Gastroesophageal sphincter (tissue), 4 donors: ENCODE data around the gene NMD3. TPM values are rescaled to one million over a fixed set of nuclear protein-coding genes. Genes with fewer than 3 reads are reported as not detected.
A peak's percentile ranks its signal among the peaks of the same experiment; 100 is the strongest.

ENCODE experiments used
- ATAC-seq: fragments of 150-250 bp; one replicate; pipeline ENCODE4 v1.9.1; 2016; ENCODE audit warnings: mild to moderate bottlenecking, moderate library complexity
- H3K27ac ChIP-seq, 4 donors: fragments of 200-600 bp; sonication (generic) in 3 of 4; 1 replicate in 3 of 4; 2 replicates in 1 of 4; pipeline ENCODE4 v1.5.1; 2016 to 2019
- H3K27me3 ChIP-seq: fragments of 200-600 bp; sonication (generic); one replicate; pipeline ENCODE4 v1.5.1; 2019
- H3K36me3 ChIP-seq, 2 donors: fragments of 200-600 bp; sonication (generic); one replicate each; pipeline ENCODE4 v1.5.1; 2019; ENCODE audit warnings: control low read depth in 1 of 2
- H3K4me1 ChIP-seq, 3 donors: fragments of 200-600 bp; sonication (generic); 1 replicate in 2 of 3; 2 replicates in 1 of 3; pipeline ENCODE4 v1.5.1; 2016 to 2019; ENCODE audit warnings: control low read depth in 2 of 3
- H3K4me3 ChIP-seq, 2 donors: fragments of 200-600 bp; sonication (generic); one replicate each; pipeline ENCODE4 v1.5.1; 2019; ENCODE audit warnings: mild to moderate bottlenecking in 1 of 2, moderate library complexity in 1 of 2
- H3K9me3 ChIP-seq, 3 donors: fragments of 200-600 bp; sonication (generic); one replicate each; pipeline ENCODE4 v1.5.1; 2017 to 2019; ENCODE audit warnings: control low read depth in 2 of 3
- EP300 ChIP-seq: sonication (generic); formaldehyde crosslinking; IDR thresholded peaks from one replicate; pipeline ENCODE4 v1.6.1; 2017; ENCODE audit warnings: antibody characterized with exemption, mild to moderate bottlenecking
- POLR2A ChIP-seq, 2 donors: fragments of 450-650 bp; IDR thresholded peaks; one replicate each; pipeline ENCODE4 v1.6.1; 2017; ENCODE audit warnings: antibody characterized with exemption in 2 of 2, mild to moderate bottlenecking in 2 of 2, moderate library complexity in 1 of 2
- POLR2AphosphoS5 ChIP-seq: sonication (generic); formaldehyde crosslinking; IDR thresholded peaks from one replicate; pipeline ENCODE4 v1.6.1; 2017; ENCODE audit warnings: antibody characterized with exemption
- WGBS, 2 donors: methylation state at CpG; one replicate each; pipeline ENCODE4 v1.1.5; 2018; ENCODE audit warnings: low coverage in 1 of 2; 5-methylcytosine and 5-hydroxymethylcytosine counted together
- total RNA-seq, 4 donors: library from RNA; depleted of rRNA; stranded (reverse); fragments of >200 nt; gene quantifications; one replicate each; pipeline ENCODE4 v1.1.0, GENCODE V29; 2016
- TF ChIP-seq, protein P1 (sequence below), 4 experiments: fragments of 200-600 bp in 2 of 4; fragments of 450-650 bp in 2 of 4; sonication (generic) in 1 of 4; IDR thresholded peaks; one replicate each; pipeline ENCODE4 v1.5.1; 2017 to 2019; ENCODE audit warnings: antibody characterized with exemption in 4 of 4, mild to moderate bottlenecking in 2 of 4, moderate library complexity in 2 of 4

The NMD3 gene
- total RNA-seq, 4 donors from 2014 or later: 26.1 to 72.8 (median 51.8) TPM

DNA sequence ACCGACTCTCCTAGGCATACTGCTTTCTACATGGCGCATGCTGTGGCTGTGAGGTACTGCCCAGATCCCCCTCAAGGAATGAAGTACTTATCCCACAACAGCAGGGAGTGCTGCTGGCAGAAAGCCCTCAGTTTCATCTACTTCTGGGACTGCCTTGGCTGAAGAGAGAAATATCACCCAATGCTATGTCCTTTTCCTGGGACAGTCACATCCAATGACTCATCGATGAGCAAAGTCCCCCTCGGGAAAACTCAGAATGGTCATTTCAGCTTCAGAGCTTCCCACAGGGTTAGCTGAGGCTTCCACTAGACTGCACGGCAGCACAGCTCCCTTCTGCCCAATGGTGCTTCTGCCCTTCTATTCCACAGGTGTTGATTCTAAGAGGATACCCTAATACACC is 3.6 kb upstream of the NMD3 start:
- Histone ChIP-seq H3K27ac (no peak overlapping the region), H3K36me3 (no peaks in the 10 kb centered on the region), H3K4me1 (peaks cover 0 to 13% (median under 1%) of the 10 kb centered on the region in 3 donors), H3K9me3 (no peaks in the 10 kb centered on the region), H3K4me3 (no peak overlapping the region), H3K27me3 (no peaks in the 10 kb centered on the region)
- TF ChIP-seq, protein P1, sequence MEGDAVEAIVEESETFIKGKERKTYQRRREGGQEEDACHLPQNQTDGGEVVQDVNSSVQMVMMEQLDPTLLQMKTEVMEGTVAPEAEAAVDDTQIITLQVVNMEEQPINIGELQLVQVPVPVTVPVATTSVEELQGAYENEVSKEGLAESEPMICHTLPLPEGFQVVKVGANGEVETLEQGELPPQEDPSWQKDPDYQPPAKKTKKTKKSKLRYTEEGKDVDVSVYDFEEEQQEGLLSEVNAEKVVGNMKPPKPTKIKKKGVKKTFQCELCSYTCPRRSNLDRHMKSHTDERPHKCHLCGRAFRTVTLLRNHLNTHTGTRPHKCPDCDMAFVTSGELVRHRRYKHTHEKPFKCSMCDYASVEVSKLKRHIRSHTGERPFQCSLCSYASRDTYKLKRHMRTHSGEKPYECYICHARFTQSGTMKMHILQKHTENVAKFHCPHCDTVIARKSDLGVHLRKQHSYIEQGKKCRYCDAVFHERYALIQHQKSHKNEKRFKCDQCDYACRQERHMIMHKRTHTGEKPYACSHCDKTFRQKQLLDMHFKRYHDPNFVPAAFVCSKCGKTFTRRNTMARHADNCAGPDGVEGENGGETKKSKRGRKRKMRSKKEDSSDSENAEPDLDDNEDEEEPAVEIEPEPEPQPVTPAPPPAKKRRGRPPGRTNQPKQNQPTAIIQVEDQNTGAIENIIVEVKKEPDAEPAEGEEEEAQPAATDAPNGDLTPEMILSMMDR (IDR thresholded peaks at IDR 0.05): no peak
- TF ChIP-seq EP300: no peak
- TF ChIP-seq POLR2A (IDR thresholded peaks at IDR 0.05): no peak
- TF ChIP-seq POLR2AphosphoS5: no peak
- ATAC-seq: no peak
- 69 to 75% methylated on average over 2 to 5 of the region's 5 CpGs for WGBS, 2 donors

DNA sequence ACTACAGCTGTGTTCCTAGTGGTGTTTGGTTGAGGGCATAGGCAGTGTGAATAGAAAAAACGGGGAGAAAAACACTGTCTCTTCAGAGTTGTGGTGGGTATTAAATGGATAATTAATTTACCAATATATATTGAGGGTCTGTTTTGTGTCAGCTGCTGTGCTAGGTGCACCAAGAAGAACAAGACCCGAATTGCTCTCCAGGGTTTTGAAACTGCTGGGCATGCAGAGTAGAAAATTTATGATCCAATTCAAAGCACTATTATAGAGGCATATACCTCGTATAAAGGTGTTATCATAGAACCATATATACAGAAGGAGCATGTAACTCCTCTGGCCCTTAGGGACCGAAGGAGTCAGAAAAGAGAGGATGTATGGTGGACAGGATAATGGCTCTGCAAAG is 1.6 kb upstream of the NMD3 start:
- 77 to 88% methylated on average over 3 to 4 of the region's 4 CpGs for WGBS, 2 donors
- TF ChIP-seq, protein P1 (IDR thresholded peaks at IDR 0.05): no peak
- no peak for TF ChIP-seq EP300
- TF ChIP-seq POLR2A (IDR thresholded peaks at IDR 0.05): no peak
- no peak for TF ChIP-seq POLR2AphosphoS5
- Histone ChIP-seq H3K27ac (no peak overlapping the region), H3K4me1 (peaks cover 9 to 33% (median 17%) of the 10 kb centered on the region in 3 donors), H3K36me3 (peaks cover 0 to 3% of the 10 kb centered on the region in 2 donors), H3K4me3 (no peak overlapping the region), H3K9me3 (no peaks in the 10 kb centered on the region), H3K27me3 (no peaks in the 10 kb centered on the region)
- ATAC-seq: no peak

GRCh38 chr3:161221806-161222600 is 892 bp downstream of the NMD3 start:
- no peak for ATAC-seq
- WGBS, 2 donors: 3 to 5% methylated on average over 14 to 19 of the region's 19 CpGs
- Histone ChIP-seq H3K4me3 (peak overlapping the region; percentile 74 to 89), H3K9me3 (no peaks in the 10 kb centered on the region), H3K27me3 (no peaks in the 10 kb centered on the region), H3K27ac (peak overlapping the region; percentile 78 to 98 (median 92)), H3K36me3 (peaks cover 0 to 25% of the 10 kb centered on the region in 2 donors), H3K4me1 (peaks cover 9 to 52% (median 17%) of the 10 kb centered on the region in 3 donors)
- no peak for TF ChIP-seq EP300
- TF ChIP-seq, protein P1 (IDR thresholded peaks at IDR 0.05): no peak
- TF ChIP-seq POLR2A (IDR thresholded peaks at IDR 0.05): no peak

DNA sequence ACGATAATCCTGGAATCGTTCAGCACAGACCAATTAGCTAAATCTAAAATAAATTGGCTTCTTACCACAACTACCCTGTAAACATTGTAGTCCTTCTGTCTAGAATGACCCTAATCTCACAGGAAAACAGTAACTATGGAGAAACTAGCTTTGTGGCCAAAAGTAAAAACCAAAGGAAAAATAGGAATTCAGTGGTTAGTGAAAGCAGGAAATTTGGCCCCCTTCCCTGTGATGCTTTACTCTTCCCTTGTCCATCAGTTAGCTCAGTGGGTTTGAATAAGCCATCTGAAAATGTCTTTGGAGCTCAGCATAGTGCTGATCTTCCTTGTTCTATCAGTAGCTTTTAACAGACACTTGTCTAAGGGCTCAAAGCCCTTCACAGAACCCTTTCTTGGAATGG is 1.6 kb downstream of the NMD3 start:
- H3K27me3 ChIP-seq: no peaks in the 10 kb centered on the region
- ATAC-seq: no peak
- peak overlapping the region in 1 of 4 donors; percentile 98 for H3K27ac ChIP-seq
- WGBS, 2 donors: 32 to 83% methylated on average over 1 to 2 of the region's 2 CpGs
- H3K4me3 ChIP-seq: peak overlapping the region; percentile 74 to 89
- peaks cover 0 to 31% of the 10 kb centered on the region in 2 donors for H3K36me3 ChIP-seq
- H3K9me3 ChIP-seq: no peaks in the 10 kb centered on the region
- TF ChIP-seq POLR2AphosphoS5: no peak
- TF ChIP-seq, protein P1 (IDR thresholded peaks at IDR 0.05): no peak
- no peak for TF ChIP-seq EP300
- TF ChIP-seq POLR2A (IDR thresholded peaks at IDR 0.05): no peak
- peaks cover 9 to 52% (median 17%) of the 10 kb centered on the region in 3 donors for H3K4me1 ChIP-seq

GRCh38 chr3:161224786-161225185 is 3.7 kb downstream of the NMD3 start:
- ATAC-seq: no peak
- Histone ChIP-seq H3K27me3 (no peaks in the 10 kb centered on the region), H3K9me3 (no peaks in the 10 kb centered on the region), H3K36me3 (peaks cover 0 to 53% of the 10 kb centered on the region in 2 donors), H3K4me1 (peaks cover 9 to 52% (median 17%) of the 10 kb centered on the region in 3 donors), H3K4me3 (no peak overlapping the region), H3K27ac (no peak overlapping the region)
- 91 to 92% methylated on average over 8 of the region's 8 CpGs for WGBS, 2 donors
- TF ChIP-seq POLR2AphosphoS5 (no peak), POLR2A (IDR thresholded peaks at IDR 0.05) (no peak)
- TF ChIP-seq, protein P1 (IDR thresholded peaks at IDR 0.05): no peak
